NCI-H1092 treated with DMSO at 0.1 percent for 48 hours (cell line): Measurements from ENCODE around the gene TACC3.
A peak's percentile ranks its signal among the peaks of the same experiment; 100 is the strongest.

Experiments used
- DNase-seq: peaks from one replicate; lab custom pipeline; 2025; lab: John Stamatoyannopoulos, UW

Gene TACC3

GRCh38 chr4:1703867-1704266 is 17.5 kb upstream of the TACC3 start:
- DNase-seq = no peak

GRCh38 chr4:1705732-1706131 is 15.6 kb upstream of the TACC3 start:
- no peak for DNase-seq

- DNase-seq = no peak
Observed at GRCh38 chr4:1706358-1706757, 15.0 kb upstream of the TACC3 start.

GRCh38 chr4:1708581-1708980 is 12.7 kb upstream of the TACC3 start:
- no peak for DNase-seq

- DNase-seq = no peak
Observed at GRCh38 chr4:1711055-1711570, 10.2 kb upstream of the TACC3 start.

GRCh38 chr4:1711571-1712215 is 9.6 kb upstream of the TACC3 start:
- DNase-seq = peak; percentile 36

- peak; percentile 95 for DNase-seq
Observed at GRCh38 chr4:1712216-1713002, 8.9 kb upstream of the TACC3 start, which contains the start of gene SLBP. Gene SLBP (minus strand): TSS chr4:1712319. CDS start chr4:1712188, 131 bp downstream.

GRCh38 chr4:1713003-1713851 is 8.1 kb upstream of the TACC3 start:
- no peak for DNase-seq

GRCh38 chr4:1714303-1715001 is 6.9 kb upstream of the TACC3 start:
- DNase-seq = no peak

- no peak for DNase-seq
Observed at GRCh38 chr4:1715002-1715758, 6.1 kb upstream of the TACC3 start.

GRCh38 chr4:1716065-1716945 is 5.0 kb upstream of the TACC3 start:
- no peak for DNase-seq

- no peak for DNase-seq
Observed at GRCh38 chr4:1717129-1718094, 3.9 kb upstream of the TACC3 start.

- no peak for DNase-seq
Observed at GRCh38 chr4:1718095-1718850, 3.0 kb upstream of the TACC3 start.

- no peak for DNase-seq
Observed at GRCh38 chr4:1720163-1720983, 948 bp upstream of the TACC3 start.

GRCh38 chr4:1721666-1722550 is 587 bp downstream of the TACC3 start:
- DNase-seq = no peak

GRCh38 chr4:1722551-1723118 is 1.3 kb downstream of the TACC3 start:
- no peak for DNase-seq
